ENCODE results near the gene EVA1B.

- no peak for TF ChIP-seq ZFP3 (CRISPR knock-in tag; IDR thresholded peaks at IDR 0.05)
- no peak for TF ChIP-seq TSHZ2 (CRISPR knock-in tag; IDR thresholded peaks at IDR 0.05)
- no peak for TF ChIP-seq ZNF8 (CRISPR knock-in tag; IDR thresholded peaks at IDR 0.05)
- no peak for TF ChIP-seq TCF4 (CRISPR knock-in tag; IDR thresholded peaks at IDR 0.05; ENCODE audit: borderline replicate concordance)
- no peak for TF ChIP-seq ARNTL (CRISPR knock-in tag; IDR thresholded peaks at IDR 0.05; ENCODE audit: borderline replicate concordance, low read depth)
- no peak for TF ChIP-seq POU6F1 (CRISPR knock-in tag; IDR thresholded peaks at IDR 0.05; ENCODE audit: borderline replicate concordance, low read depth)
- no peak for TF ChIP-seq CREB5 (CRISPR knock-in tag; IDR thresholded peaks at IDR 0.05; ENCODE audit: low read depth)
- TF ChIP-seq PATZ1 (CRISPR knock-in tag; IDR thresholded peaks at IDR 0.05; ENCODE audit: borderline replicate concordance): no peak
- TF ChIP-seq ZNF565 (CRISPR knock-in tag; conservative IDR thresholded peaks at IDR 0.05; ENCODE audit: low read depth): no peak
- no peak for TF ChIP-seq BACH2 (CRISPR knock-in tag; IDR thresholded peaks at IDR 0.05; ENCODE audit: borderline replicate concordance)
- TF ChIP-seq CSRNP3 (CRISPR knock-in tag; IDR thresholded peaks at IDR 0.05): no peak
Measured at GRCh38 chr1:36322786-36323635, 434 bp downstream of the EVA1B start.

All from SK-N-SH treated with all-trans-retinoic acid at 6 μM for 48 hours (cell line).